ENCODE results near the gene FN3KRP.

DNA sequence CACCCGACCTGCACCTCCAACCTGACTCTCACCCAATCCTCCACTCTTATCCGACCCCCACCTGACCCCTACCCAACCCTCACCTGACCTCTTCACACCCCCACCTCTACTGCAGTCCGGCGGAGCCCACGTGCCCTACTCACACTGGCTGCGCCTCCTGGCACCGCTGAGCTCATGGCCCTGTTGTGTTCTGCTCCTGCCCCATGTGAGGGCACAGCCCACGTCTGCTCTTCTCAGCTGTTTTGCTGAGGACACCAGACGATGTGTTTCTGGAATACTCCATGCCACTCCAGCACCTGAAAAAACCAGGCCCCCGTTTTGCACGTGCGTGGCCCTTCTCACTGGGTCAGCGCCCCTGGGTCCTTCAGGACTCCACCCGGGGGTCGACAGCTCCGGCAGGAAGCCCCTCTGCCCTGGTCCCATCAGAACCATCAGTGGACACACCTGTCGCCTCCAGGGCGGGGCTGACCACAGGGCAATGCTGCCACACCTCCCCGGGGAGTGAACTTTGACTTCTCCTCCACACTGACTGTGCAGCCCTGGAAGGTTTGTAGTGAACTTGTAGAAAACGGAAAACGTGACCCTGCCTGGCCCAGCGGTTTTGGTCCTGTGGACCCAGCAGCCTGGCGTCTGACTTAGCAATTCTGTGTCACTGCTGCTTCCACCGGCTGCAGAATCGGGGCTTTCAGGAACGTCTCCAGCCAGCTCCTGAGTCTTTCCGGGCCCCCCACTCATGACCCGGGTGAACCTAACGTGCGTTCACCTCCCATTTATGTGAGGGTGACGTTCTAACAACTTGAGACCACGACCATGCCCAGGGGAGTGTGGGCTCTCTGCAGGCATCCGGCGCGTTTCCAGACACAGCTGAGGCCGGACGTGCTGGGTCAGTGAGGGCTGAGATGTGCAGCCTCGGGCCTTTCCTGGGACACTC is 12.3 kb upstream of the FN3KRP start:
- TF ChIP-seq POLR2AphosphoS5 (IDR thresholded peaks at IDR 0.05; ENCODE audit: low read depth, low read length) (no peak), SIN3A (IDR thresholded peaks at IDR 0.05; ENCODE audit: borderline replicate concordance, insufficient read depth, low read length) (no peak)
